GM12874 (cell line): ENCODE measurements around the gene EPYC.
A peak's percentile ranks its signal among the peaks of the same experiment; 100 is the strongest.

Source experiments
- CTCF ChIP-seq: IDR thresholded peaks from 2 replicates; pipeline ENCODE4 v1.5.1; 2011; ENCODE audit warnings: low read depth, mild to moderate bottlenecking, control low read depth, low read length, moderate library complexity; ENCODE audit not compliant: insufficient read depth

Gene EPYC

GRCh38 chr12:90943255-90943654, 61.5 kb downstream of the EPYC start:
- no peak for TF ChIP-seq CTCF

- peak; percentile 48 for TF ChIP-seq CTCF
These were observed 63.8 kb downstream of the EPYC start for GRCh38 chr12:90940872-90941499.

GRCh38 chr12:90939382-90939781, 65.4 kb downstream of the EPYC start:
- no peak for TF ChIP-seq CTCF

GRCh38 chr12:90938451-90938850, 66.3 kb downstream of the EPYC start:
- no peak for TF ChIP-seq CTCF

- TF ChIP-seq CTCF, result no peak
These were observed 67.1 kb downstream of the EPYC start for GRCh38 chr12:90937651-90938050.

- TF ChIP-seq CTCF, result no peak
These were observed 68.4 kb downstream of the EPYC start for GRCh38 chr12:90936230-90937005.

- TF ChIP-seq CTCF, result no peak
These were observed 79.2 kb downstream of the EPYC start for GRCh38 chr12:90925562-90925961.
